ENCODE data around the gene NCKIPSD.

DNA sequence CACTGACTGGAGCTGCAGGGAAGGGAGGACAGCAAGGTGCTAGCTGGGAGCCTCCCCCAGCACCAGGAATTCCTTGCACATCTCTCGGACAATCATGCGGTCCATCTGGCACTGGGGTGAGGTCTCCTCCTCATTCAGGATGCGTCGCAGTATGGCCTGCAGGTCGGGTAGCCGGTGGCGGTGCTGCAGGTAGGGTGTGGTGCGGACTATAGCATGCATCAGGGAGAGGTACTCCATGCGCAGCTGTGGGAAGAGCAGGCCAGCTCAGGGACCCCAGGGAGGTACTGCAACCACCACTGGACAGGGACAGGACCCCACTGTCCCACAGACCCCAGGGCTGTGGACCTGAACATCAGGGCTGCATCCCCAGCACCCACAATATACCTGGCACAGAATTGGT is 11.2 kb downstream of the NCKIPSD start:
- TF ChIP-seq, protein P1, sequence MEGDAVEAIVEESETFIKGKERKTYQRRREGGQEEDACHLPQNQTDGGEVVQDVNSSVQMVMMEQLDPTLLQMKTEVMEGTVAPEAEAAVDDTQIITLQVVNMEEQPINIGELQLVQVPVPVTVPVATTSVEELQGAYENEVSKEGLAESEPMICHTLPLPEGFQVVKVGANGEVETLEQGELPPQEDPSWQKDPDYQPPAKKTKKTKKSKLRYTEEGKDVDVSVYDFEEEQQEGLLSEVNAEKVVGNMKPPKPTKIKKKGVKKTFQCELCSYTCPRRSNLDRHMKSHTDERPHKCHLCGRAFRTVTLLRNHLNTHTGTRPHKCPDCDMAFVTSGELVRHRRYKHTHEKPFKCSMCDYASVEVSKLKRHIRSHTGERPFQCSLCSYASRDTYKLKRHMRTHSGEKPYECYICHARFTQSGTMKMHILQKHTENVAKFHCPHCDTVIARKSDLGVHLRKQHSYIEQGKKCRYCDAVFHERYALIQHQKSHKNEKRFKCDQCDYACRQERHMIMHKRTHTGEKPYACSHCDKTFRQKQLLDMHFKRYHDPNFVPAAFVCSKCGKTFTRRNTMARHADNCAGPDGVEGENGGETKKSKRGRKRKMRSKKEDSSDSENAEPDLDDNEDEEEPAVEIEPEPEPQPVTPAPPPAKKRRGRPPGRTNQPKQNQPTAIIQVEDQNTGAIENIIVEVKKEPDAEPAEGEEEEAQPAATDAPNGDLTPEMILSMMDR (IDR thresholded peaks at IDR 0.05; ENCODE audit: low read length): no peak
- TF ChIP-seq EZH2 (optimal IDR thresholded peaks at IDR 0.05; ENCODE audit: low read depth, low read length): no peak
